DND-41 (cell line): Measurements from ENCODE around the gene ACSL6.

ENCODE experiments used
- ATAC-seq: fragments of 200-7000 bp; cut with Tn5 transposase; 3 replicates; pipeline ENCODE4 v1.9.1; 2021; ENCODE audit warnings: low read depth; ENCODE audit not compliant: insufficient read depth
- DNase-seq: peaks from one replicate; pipeline ENCODE4 v3.0.0-alpha.2; 2020
- H2AFZ ChIP-seq: 2 replicates; pipeline ENCODE4 v1.6.0; 2012; ENCODE audit warnings: low read depth, low read length
- H3K27ac ChIP-seq: 2 replicates; pipeline ENCODE4 v1.5.1; 2012; ENCODE audit warnings: low read length, inconsistent platforms
- H3K27me3 ChIP-seq: fragments of 200-600 bp; sonication (generic); 2 replicates; pipeline ENCODE4 v1.6.0; 2012; ENCODE audit warnings: low read length, mild to moderate bottlenecking, inconsistent platforms; ENCODE audit not compliant: insufficient read depth, poor library complexity
- H3K36me3 ChIP-seq: 2 replicates; pipeline ENCODE4 v1.5.1; 2012; ENCODE audit warnings: low read length, inconsistent platforms; ENCODE audit not compliant: insufficient read depth
- H3K4me1 ChIP-seq: 2 replicates; pipeline ENCODE4 v1.5.1; 2012; ENCODE audit warnings: mild to moderate bottlenecking, low read length; ENCODE audit not compliant: insufficient read depth
- H3K4me2 ChIP-seq: 2 replicates; pipeline ENCODE4 v1.6.0; 2012; ENCODE audit warnings: mild to moderate bottlenecking, moderate library complexity, low read length, inconsistent platforms; ENCODE audit not compliant: insufficient read depth
- H3K4me3 ChIP-seq, 2 experiments: fragments of 200-600 bp in 1 of 2; shearing (Covaris generic) in 1 of 2; 2 replicates each; pipeline ENCODE4 v1.5.1; 2012 to 2016; ENCODE audit warnings: inconsistent platforms in 2 of 2, low read length in 2 of 2, mild to moderate bottlenecking in 2 of 2, low read depth in 1 of 2, moderate library complexity in 1 of 2
- H3K79me2 ChIP-seq: 2 replicates; pipeline ENCODE4 v1.6.0; 2012; ENCODE audit warnings: low read length, inconsistent platforms; ENCODE audit not compliant: insufficient read depth
- H3K9ac ChIP-seq: 2 replicates; pipeline ENCODE4 v1.6.0; 2012; ENCODE audit warnings: low read depth, mild to moderate bottlenecking, inconsistent platforms, low read length, moderate library complexity
- H3K9me3 ChIP-seq: 2 replicates; pipeline ENCODE4 v1.5.1; 2012; ENCODE audit warnings: low read length, moderate library complexity, mild to moderate bottlenecking, inconsistent platforms; ENCODE audit not compliant: insufficient read depth, severe bottlenecking
- H4K20me1 ChIP-seq: 2 replicates; pipeline ENCODE4 v1.6.0; 2012; ENCODE audit warnings: low read length; ENCODE audit not compliant: insufficient read depth
- CTCF ChIP-seq: IDR thresholded peaks from 2 replicates; pipeline ENCODE4 v1.5.1; 2012; ENCODE audit warnings: borderline replicate concordance, low read length, moderate library complexity, mild to moderate bottlenecking; ENCODE audit not compliant: poor library complexity, severe bottlenecking; ENCODE audit errors: extremely low read depth
- EZH2 ChIP-seq: IDR thresholded peaks from 3 replicates; pipeline ENCODE4 v1.6.1; 2012; ENCODE audit warnings: borderline replicate concordance, low read depth, mild to moderate bottlenecking, moderate library complexity, low read length, inconsistent platforms; ENCODE audit not compliant: severe bottlenecking

The ACSL6 gene

DNA sequence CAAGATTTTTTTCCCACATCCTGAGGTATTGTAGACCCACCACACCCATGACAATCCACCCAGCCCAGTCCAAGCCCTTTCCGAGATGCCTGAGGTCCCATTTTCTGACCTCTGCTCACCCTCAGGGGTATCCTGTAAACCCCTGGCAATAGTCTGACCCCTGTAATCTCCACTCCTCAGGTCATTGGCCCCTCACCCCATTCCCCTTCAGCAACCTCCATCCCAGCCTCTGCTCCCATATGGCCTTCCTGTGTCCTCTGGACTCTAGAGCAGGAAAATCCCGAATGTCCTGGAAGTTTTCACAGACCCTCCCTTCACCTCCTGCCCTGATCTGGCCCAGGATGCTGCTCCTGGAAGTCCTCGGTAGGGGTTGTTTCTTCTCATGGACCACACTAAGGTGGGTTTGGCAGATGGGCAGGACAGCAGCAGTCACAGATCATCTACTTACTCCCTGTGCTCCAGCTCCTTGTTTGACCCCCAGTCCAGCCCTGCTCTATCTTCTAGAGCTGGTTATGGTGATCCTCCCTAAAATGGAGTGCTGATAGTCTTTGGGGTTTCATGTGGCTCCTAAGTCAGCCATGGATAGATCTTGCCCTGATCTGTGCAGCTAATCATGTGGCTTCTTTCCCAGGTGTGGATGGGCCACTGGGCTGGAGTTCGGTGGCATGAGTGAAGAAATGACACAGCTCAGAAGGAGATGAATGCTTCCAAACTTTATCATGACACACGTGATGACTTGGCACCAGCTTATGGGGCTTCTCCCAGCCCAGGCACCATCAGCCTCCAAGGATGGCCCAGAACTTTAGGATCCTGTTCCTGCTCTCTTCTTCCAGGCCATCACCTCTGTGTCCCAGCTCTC is 12.0 kb upstream of the ACSL6 start:
- no peak for TF ChIP-seq EZH2
- no peak for TF ChIP-seq CTCF
- no peak overlapping the region for H3K9ac ChIP-seq
- no peak overlapping the region for H2AFZ ChIP-seq
- no peak overlapping the region for H3K27ac ChIP-seq
- H3K4me3 ChIP-seq: no peak overlapping the region
- no peak for DNase-seq
- no peaks in the 10 kb centered on the region for H3K36me3 ChIP-seq
- no peaks in the 10 kb centered on the region for H3K4me1 ChIP-seq
- no peaks in the 10 kb centered on the region for H3K9me3 ChIP-seq
- no peaks in the 10 kb centered on the region for H4K20me1 ChIP-seq
- ATAC-seq: no peak
- no peaks in the 10 kb centered on the region for H3K79me2 ChIP-seq
- H3K4me2 ChIP-seq: no peak overlapping the region
- H3K27me3 ChIP-seq: peaks cover 8% of the 10 kb centered on the region

DNA sequence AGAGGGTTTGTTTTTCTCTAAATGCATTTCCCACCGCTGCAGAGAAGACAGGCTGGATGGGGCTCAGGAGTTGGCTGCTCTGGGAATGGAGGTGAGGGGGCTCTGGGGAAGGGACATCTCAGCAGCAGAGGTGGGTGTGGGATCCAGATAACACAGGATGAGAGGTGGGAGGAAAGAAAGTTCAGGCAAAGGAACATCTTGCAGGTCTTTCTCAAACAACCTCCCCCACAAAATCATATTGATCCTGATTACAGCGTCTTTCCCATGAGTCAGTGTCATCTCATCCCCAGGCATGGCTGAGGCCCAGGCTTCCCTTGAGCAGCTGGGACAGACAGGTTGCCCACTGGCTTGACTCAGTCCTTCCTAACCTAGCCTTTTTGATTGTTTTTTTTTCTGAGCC is 11.3 kb upstream of the ACSL6 start:
- no peak overlapping the region for H3K4me2 ChIP-seq
- H3K27me3 ChIP-seq: peaks cover 8% of the 10 kb centered on the region
- H3K27ac ChIP-seq: no peak overlapping the region
- ATAC-seq: no peak
- no peaks in the 10 kb centered on the region for H3K9me3 ChIP-seq
- H3K36me3 ChIP-seq: no peaks in the 10 kb centered on the region
- H3K4me1 ChIP-seq: no peaks in the 10 kb centered on the region
- no peak for DNase-seq
- no peak overlapping the region for H2AFZ ChIP-seq
- H3K79me2 ChIP-seq: no peaks in the 10 kb centered on the region
- TF ChIP-seq EZH2 (no peak), CTCF (no peak)
- no peaks in the 10 kb centered on the region for H4K20me1 ChIP-seq
- H3K4me3 ChIP-seq: no peak overlapping the region
- no peak overlapping the region for H3K9ac ChIP-seq

GRCh38 chr5:132021654-132022053 is 10.2 kb upstream of the ACSL6 start:
- Histone ChIP-seq H4K20me1 (no peaks in the 10 kb centered on the region), H3K4me3 (no peak overlapping the region), H3K4me2 (no peak overlapping the region), H3K36me3 (no peaks in the 10 kb centered on the region), H3K9ac (no peak overlapping the region), H3K79me2 (no peaks in the 10 kb centered on the region), H2AFZ (no peak overlapping the region), H3K4me1 (no peaks in the 10 kb centered on the region), H3K27ac (no peak overlapping the region), H3K9me3 (no peaks in the 10 kb centered on the region), H3K27me3 (peaks cover 10% of the 10 kb centered on the region)
- TF ChIP-seq CTCF: no peak
- TF ChIP-seq EZH2: no peak
- DNase-seq (no peak), ATAC-seq (no peak)
